Esophagus muscularis mucosa (tissue), 4 donors: ENCODE results near the gene LSM3. TPM values are rescaled to one million over a fixed set of nuclear protein-coding genes. Genes with fewer than 3 reads are reported as not detected.
A peak's percentile ranks its signal among the peaks of the same experiment; 100 is the strongest.

ENCODE experiments used
- DNase-seq: peaks from one replicate; pipeline ENCODE4 v3.0.0-alpha.2; 2017; ENCODE audit errors: extremely low spot score
- H3K27ac ChIP-seq, 4 donors: fragments of 200-600 bp; sonication (generic); replicated peaks in 1 of 4; 1 replicate in 3 of 4; 2 replicates in 1 of 4; pipeline ENCODE4 v1.5.1; 2016 to 2019; ENCODE audit warnings: mild to moderate bottlenecking in 1 of 4
- H3K27me3 ChIP-seq, 4 donors: fragments of 200-600 bp; sonication (generic); one replicate each; pipeline versions ENCODE4 v1.5.1 to v1.6.0; 2016 to 2019
- H3K36me3 ChIP-seq, 4 donors: fragments of 200-600 bp; sonication (generic); one replicate each; pipeline ENCODE4 v1.5.1; 2016 to 2019
- H3K4me1 ChIP-seq, 4 donors: fragments of 200-600 bp; sonication (generic); one replicate each; pipeline ENCODE4 v1.5.1; 2016 to 2019
- H3K4me3 ChIP-seq, 4 donors: fragments of 200-600 bp; sonication (generic); 1 replicate in 2 of 4; 2 replicates in 2 of 4; pipeline ENCODE4 v1.5.1; 2016 to 2019; ENCODE audit warnings: mild to moderate bottlenecking in 4 of 4, moderate library complexity in 1 of 4
- H3K9me3 ChIP-seq, 4 donors: fragments of 200-600 bp; sonication (generic); 1 replicate in 3 of 4; 2 replicates in 1 of 4; pipeline ENCODE4 v1.5.1; 2016 to 2019
- EP300 ChIP-seq: sonication (generic); formaldehyde crosslinking; IDR thresholded peaks from one replicate; pipeline ENCODE4 v1.6.1; 2017; ENCODE audit warnings: antibody characterized with exemption
- POLR2A ChIP-seq: fragments of 450-650 bp; IDR thresholded peaks from one replicate; pipeline ENCODE4 v1.6.1; 2017; ENCODE audit warnings: antibody characterized with exemption, moderate library complexity, mild to moderate bottlenecking, low read depth
- POLR2AphosphoS5 ChIP-seq, 2 donors: sonication (generic); formaldehyde crosslinking; IDR thresholded peaks; one replicate each; pipeline ENCODE4 v1.6.1; 2017; ENCODE audit warnings: antibody characterized with exemption in 2 of 2
- WGBS: methylation state at CpG from one replicate; pipeline ENCODE4 v1.1.5; 2018; 5-methylcytosine and 5-hydroxymethylcytosine counted together
- intact Hi-C: fragments of 100-400 bp; cut with DNase I; formaldehyde crosslinking; loops from one replicate; pipeline ENCODE4 v1.15.1; 2023
- total RNA-seq, 4 donors: library from RNA; depleted of rRNA; stranded (reverse); fragments of >200 nt; gene quantifications; one replicate each; pipeline versions ENCODE4 v1.1.0 to v1.2.1, GENCODE V29; 2016
- TF ChIP-seq, protein P1 (sequence below), 3 experiments: fragments of 200-600 bp in 2 of 3; fragments of 450-650 bp in 1 of 3; sonication (generic) in 2 of 3; IDR thresholded peaks; one replicate each; pipeline ENCODE4 v1.5.1; 2017 to 2019; ENCODE audit warnings: antibody characterized with exemption in 3 of 3, mild to moderate bottlenecking in 2 of 3, moderate library complexity in 1 of 3

Gene LSM3
- total RNA-seq, 4 donors from 2014 or later: 8.0 to 12.0 (median 9.6) TPM

DNA sequence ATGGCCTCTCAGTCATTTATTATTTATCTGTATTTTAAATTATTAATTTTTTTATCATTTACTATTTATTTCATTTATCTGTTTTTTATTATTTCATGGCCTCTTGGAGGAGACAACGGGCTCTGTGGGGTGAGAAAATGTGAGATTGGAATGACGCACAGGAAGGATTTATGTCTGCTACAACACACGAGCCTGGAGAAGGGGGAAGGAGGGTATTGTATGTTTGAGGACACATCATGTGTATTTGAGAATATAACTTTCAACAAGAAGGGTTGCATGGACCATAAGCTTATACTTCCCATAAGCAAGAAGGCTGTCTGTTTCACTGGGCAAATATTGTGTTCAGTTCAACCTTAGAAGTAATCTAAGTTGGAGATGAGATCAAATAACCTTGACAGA lies 31.7 kb downstream of the LSM3 start:
- intact Hi-C loops: no loop called here
- H3K27ac ChIP-seq: no peak overlapping the region
- H3K4me1 ChIP-seq: peaks cover 0 to 7% (median under 1%) of the 10 kb centered on the region in 4 donors
- 54% methylated on average over 3 of the region's 3 CpGs for WGBS
- H3K4me3 ChIP-seq: no peak overlapping the region
- H3K27me3 ChIP-seq: no peaks in the 10 kb centered on the region
- H3K36me3 ChIP-seq: no peaks in the 10 kb centered on the region
- TF ChIP-seq POLR2AphosphoS5 (IDR thresholded peaks at IDR 0.05) (no peak), EP300 (no peak), POLR2A (no peak)
- TF ChIP-seq, protein P1, sequence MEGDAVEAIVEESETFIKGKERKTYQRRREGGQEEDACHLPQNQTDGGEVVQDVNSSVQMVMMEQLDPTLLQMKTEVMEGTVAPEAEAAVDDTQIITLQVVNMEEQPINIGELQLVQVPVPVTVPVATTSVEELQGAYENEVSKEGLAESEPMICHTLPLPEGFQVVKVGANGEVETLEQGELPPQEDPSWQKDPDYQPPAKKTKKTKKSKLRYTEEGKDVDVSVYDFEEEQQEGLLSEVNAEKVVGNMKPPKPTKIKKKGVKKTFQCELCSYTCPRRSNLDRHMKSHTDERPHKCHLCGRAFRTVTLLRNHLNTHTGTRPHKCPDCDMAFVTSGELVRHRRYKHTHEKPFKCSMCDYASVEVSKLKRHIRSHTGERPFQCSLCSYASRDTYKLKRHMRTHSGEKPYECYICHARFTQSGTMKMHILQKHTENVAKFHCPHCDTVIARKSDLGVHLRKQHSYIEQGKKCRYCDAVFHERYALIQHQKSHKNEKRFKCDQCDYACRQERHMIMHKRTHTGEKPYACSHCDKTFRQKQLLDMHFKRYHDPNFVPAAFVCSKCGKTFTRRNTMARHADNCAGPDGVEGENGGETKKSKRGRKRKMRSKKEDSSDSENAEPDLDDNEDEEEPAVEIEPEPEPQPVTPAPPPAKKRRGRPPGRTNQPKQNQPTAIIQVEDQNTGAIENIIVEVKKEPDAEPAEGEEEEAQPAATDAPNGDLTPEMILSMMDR (IDR thresholded peaks at IDR 0.05): no peak
- no peak for DNase-seq
- no peaks in the 10 kb centered on the region for H3K9me3 ChIP-seq

DNA sequence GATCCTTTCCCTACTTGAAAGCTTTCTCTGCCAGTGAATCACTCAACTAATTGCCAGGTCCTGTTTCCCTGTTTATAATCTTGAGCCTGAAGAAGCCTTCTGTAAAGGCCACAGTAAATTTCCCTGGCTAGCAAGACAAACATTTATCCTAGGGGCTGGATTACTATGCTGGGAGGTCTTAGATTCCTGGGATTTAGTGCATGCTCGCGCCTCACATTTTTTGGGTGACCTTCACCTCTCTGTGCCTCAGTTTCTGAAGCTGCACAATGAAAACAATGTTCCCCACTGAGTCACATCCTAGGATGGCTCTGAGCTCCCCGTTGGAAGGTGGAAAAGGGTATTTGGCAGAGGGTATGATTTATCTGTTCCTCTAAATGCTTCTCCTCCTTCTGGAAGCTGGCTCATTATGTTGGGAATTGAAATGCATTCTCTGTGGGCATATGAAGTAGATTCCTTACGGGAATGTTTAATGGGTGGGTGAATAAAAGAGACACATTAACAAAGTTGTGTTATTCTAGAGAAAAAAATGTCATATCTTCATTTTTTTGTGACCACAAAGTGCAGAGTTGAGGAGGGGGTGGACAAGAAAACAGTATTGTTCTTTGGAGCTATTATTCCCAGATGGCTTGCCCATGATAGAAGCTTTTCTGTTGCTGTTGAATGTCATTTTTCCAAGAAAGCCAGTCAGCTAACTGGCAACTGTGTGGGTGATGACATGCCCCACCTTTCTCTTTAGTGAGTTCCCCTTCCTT lies 32.4 kb downstream of the LSM3 start:
- peak; percentile 14 for DNase-seq
- no peaks in the 10 kb centered on the region for H3K27me3 ChIP-seq
- H3K36me3 ChIP-seq: no peaks in the 10 kb centered on the region
- TF ChIP-seq EP300 (no peak), POLR2A (no peak), POLR2AphosphoS5 (IDR thresholded peaks at IDR 0.05) (no peak)
- TF ChIP-seq, protein P1 (IDR thresholded peaks at IDR 0.05): no peak
- H3K4me1 ChIP-seq: peaks cover 0 to 7% (median 0%) of the 10 kb centered on the region in 4 donors
- intact Hi-C loops: no loop called here
- H3K27ac ChIP-seq: no peak overlapping the region
- WGBS: 69% methylated on average over 4 of the region's 4 CpGs
- no peaks in the 10 kb centered on the region for H3K9me3 ChIP-seq
- H3K4me3 ChIP-seq: no peak overlapping the region

DNA sequence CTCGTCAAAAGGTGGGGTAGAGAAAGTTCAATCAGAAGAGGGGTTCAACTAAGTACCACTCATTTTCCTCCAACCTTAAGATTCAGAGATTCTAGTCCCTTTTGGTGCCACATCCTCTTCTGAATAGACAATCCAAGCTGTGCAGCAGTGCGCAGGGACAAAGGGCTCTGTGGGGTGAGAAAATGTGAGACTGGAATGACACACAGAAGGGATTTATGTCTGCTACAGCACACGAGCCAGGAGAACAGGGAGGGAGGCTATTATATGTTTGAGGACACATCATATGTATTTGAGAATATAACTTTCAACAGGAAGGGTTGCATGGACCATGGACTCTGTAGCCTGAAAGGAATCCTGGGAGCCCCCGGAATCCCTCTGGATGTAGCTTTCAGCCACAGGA lies 33.0 kb downstream of the LSM3 start:
- H3K27ac ChIP-seq: no peak overlapping the region
- intact Hi-C loops: no loop called here
- no peak for TF ChIP-seq POLR2A
- TF ChIP-seq POLR2AphosphoS5 (IDR thresholded peaks at IDR 0.05): no peak
- no peak for TF ChIP-seq EP300
- TF ChIP-seq, protein P1 (IDR thresholded peaks at IDR 0.05): no peak
- no peaks in the 10 kb centered on the region for H3K27me3 ChIP-seq
- no peaks in the 10 kb centered on the region for H3K36me3 ChIP-seq
- no peak overlapping the region for H3K4me3 ChIP-seq
- no peak for DNase-seq
- WGBS: 68% methylated on average over 4 of the region's 4 CpGs
- H3K9me3 ChIP-seq: no peaks in the 10 kb centered on the region
- peaks cover 0 to 7% (median 0%) of the 10 kb centered on the region in 4 donors for H3K4me1 ChIP-seq

DNA sequence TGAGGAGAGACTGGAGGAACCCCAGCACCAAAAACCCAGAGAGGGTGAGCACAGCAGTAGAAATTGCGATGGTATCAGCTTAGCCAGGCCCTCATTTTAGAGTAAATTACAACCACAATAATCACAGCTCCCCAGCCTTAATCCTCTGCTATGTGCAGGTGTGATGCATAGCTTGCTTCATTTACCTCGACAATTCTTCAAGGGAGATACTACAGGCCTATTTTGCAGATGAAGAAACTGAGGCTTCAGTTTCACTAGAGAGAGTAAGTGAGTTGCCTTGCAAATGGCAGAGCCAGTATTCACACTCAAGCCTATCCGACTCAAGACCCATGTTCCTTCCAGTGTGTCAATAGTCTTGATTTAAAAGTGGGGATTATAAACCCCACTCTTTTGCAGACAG lies 33.4 kb downstream of the LSM3 start:
- no peak for TF ChIP-seq POLR2A
- TF ChIP-seq EP300: no peak
- TF ChIP-seq POLR2AphosphoS5 (IDR thresholded peaks at IDR 0.05): no peak
- TF ChIP-seq, protein P1 (IDR thresholded peaks at IDR 0.05): no peak
- no peaks in the 10 kb centered on the region for H3K36me3 ChIP-seq
- 85% methylated on average over 3 of the region's 3 CpGs for WGBS
- no peak for DNase-seq
- peaks cover 0 to 7% (median 0%) of the 10 kb centered on the region in 4 donors for H3K4me1 ChIP-seq
- H3K9me3 ChIP-seq: no peaks in the 10 kb centered on the region
- intact Hi-C loops: no loop called here
- no peak overlapping the region for H3K4me3 ChIP-seq
- H3K27me3 ChIP-seq: no peaks in the 10 kb centered on the region
- no peak overlapping the region for H3K27ac ChIP-seq
